Neural cell (in vitro differentiated cells): ENCODE measurements around the gene MAN2A2. TPM values are rescaled to one million over a fixed set of nuclear protein-coding genes. Genes with fewer than 3 reads are reported as not detected.
"Not testable (repeated sequence)": the region's sequence is repeated elsewhere in the genome, so short reads cannot be mapped to it uniquely, and the experiment has no call there.

Experiments
- H2AFZ ChIP-seq: fragments of 200-600, 300-800 bp; sonication (generic), shearing (Covaris generic); 2 replicates; pipeline ENCODE4 v1.6.0; 2014; ENCODE audit warnings: low read depth, mild to moderate bottlenecking, antibody characterized with exemption, low read length, moderate library complexity
- H3F3A ChIP-seq: fragments of 200-600 bp; shearing (Covaris generic); 2 replicates; pipeline ENCODE4 v1.6.1; 2016; ENCODE audit warnings: mild to moderate bottlenecking, moderate library complexity, mixed read lengths, antibody characterized with exemption, low read length; ENCODE audit not compliant: insufficient read depth, poor library complexity, severe bottlenecking
- H3K27ac ChIP-seq: fragments of 200-600, 300-800 bp; sonication (generic), shearing (Covaris generic); 2 replicates; pipeline ENCODE4 v1.5.1; 2014; ENCODE audit warnings: mild to moderate bottlenecking, low read length, moderate library complexity
- H3K27me3 ChIP-seq: fragments of 300-800, 200-600 bp; sonication (generic), shearing (Covaris generic); 2 replicates; pipeline ENCODE4 v1.6.0; 2014; ENCODE audit warnings: mild to moderate bottlenecking, low read depth, low read length, moderate library complexity; ENCODE audit not compliant: insufficient read depth
- H3K36me3 ChIP-seq: fragments of 300-800, 200-600 bp; sonication (generic), shearing (Covaris generic); 2 replicates; pipeline ENCODE4 v1.5.1; 2014; ENCODE audit warnings: mild to moderate bottlenecking, antibody characterized with exemption, low read length, moderate library complexity; ENCODE audit not compliant: insufficient read depth
- H3K4me2 ChIP-seq: fragments of 300-800, 200-600 bp; sonication (generic), shearing (Covaris generic); 2 replicates; pipeline ENCODE4 v1.6.0; 2014; ENCODE audit warnings: mild to moderate bottlenecking, low read length
- H3K4me3 ChIP-seq: fragments of 300-800, 200-600 bp; sonication (generic), shearing (Covaris generic); 2 replicates; pipeline ENCODE4 v1.5.1; 2014; ENCODE audit warnings: mild to moderate bottlenecking, low read length, moderate library complexity
- H3K79me2 ChIP-seq: fragments of 200-600 bp; shearing (Covaris generic); replicated peaks from 2 replicates; pipeline ENCODE4 v1.6.0; 2014; ENCODE audit warnings: mild to moderate bottlenecking, low read length, moderate library complexity; ENCODE audit not compliant: insufficient read depth
- H3K9ac ChIP-seq: fragments of 300-800, 200-600 bp; sonication (generic), shearing (Covaris generic); 2 replicates; pipeline ENCODE4 v1.6.1; 2016; ENCODE audit warnings: mild to moderate bottlenecking, low read length, mixed read lengths
- H3K9me2 ChIP-seq: fragments of 200-600 bp; shearing (Covaris generic); 2 replicates; pipeline ENCODE4 v1.6.1; 2016; ENCODE audit warnings: mild to moderate bottlenecking, low read length, mixed read lengths; ENCODE audit not compliant: insufficient read depth
- H3K9me3 ChIP-seq: fragments of 200-600, 300-800 bp; sonication (generic), shearing (Covaris generic); 2 replicates; pipeline ENCODE4 v1.6.1; 2016; ENCODE audit warnings: mild to moderate bottlenecking, mixed run types, low read length, moderate library complexity, mixed read lengths
- H4K20me1 ChIP-seq: fragments of 200-600 bp; shearing (Covaris generic); 2 replicates; pipeline ENCODE4 v1.6.1; 2016; ENCODE audit warnings: mild to moderate bottlenecking, mixed run types; ENCODE audit not compliant: insufficient read depth
- CTCF ChIP-seq: fragments of 450-650 bp; IDR thresholded peaks from 2 replicates; pipeline ENCODE4 v1.5.1; 2014; ENCODE audit warnings: antibody characterized with exemption, mild to moderate bottlenecking, moderate library complexity; ENCODE audit not compliant: poor library complexity, severe bottlenecking
- EP300 ChIP-seq: fragments of 450-650 bp; conservative IDR thresholded peaks from 2 replicates; pipeline ENCODE4 v1.6.1; 2014; ENCODE audit warnings: antibody characterized with exemption, mild to moderate bottlenecking, moderate library complexity; ENCODE audit not compliant: poor library complexity, severe bottlenecking
- EZH2 ChIP-seq: fragments of 200-600, 300-800 bp; shearing (Covaris generic), sonication (generic); IDR thresholded peaks from 2 replicates; pipeline ENCODE4 v1.6.1; 2014; ENCODE audit warnings: antibody characterized with exemption, low read length, borderline replicate concordance, mild to moderate bottlenecking; ENCODE audit not compliant: insufficient read depth, poor library complexity, severe bottlenecking
- MXI1 ChIP-seq: fragments of 450-650 bp; conservative IDR thresholded peaks from 2 replicates; pipeline ENCODE4 v1.6.1; 2014; ENCODE audit warnings: antibody characterized with exemption, mild to moderate bottlenecking; ENCODE audit not compliant: poor library complexity, severe bottlenecking
- POLR2AphosphoS5 ChIP-seq: IDR thresholded peaks from 2 replicates; pipeline ENCODE4 v1.6.1; 2012
- RAD21 ChIP-seq: fragments of 450-650 bp; conservative IDR thresholded peaks from 2 replicates; pipeline ENCODE4 v1.6.1; 2014; ENCODE audit warnings: antibody characterized with exemption, mild to moderate bottlenecking, moderate library complexity
- REST ChIP-seq: IDR thresholded peaks from 2 replicates; pipeline ENCODE4 v1.6.1; 2012; ENCODE audit warnings: borderline replicate concordance
- SMC3 ChIP-seq: fragments of 450-650 bp; conservative IDR thresholded peaks from 2 replicates; pipeline ENCODE4 v1.6.1; 2014; ENCODE audit warnings: antibody characterized with exemption, mild to moderate bottlenecking, moderate library complexity; ENCODE audit not compliant: poor library complexity
- TAF1 ChIP-seq: IDR thresholded peaks from 2 replicates; pipeline ENCODE4 v1.6.1; 2012; ENCODE audit warnings: low read depth
- polyA plus RNA-seq: library from polyadenylated mRNA; depleted of rRNA; stranded (reverse); fragments of >200 nt; gene quantifications from 2 replicates; pipeline ENCODE4 v1.2.3, GENCODE V29; 2014

MAN2A2 gene
- polyA plus RNA-seq, 1 donor from 2014 or later = 59.8 TPM

GRCh38 chr15:90921887-90922286 lies 18.8 kb downstream of the MAN2A2 start:
- no peak for TF ChIP-seq EP300
- no peak for TF ChIP-seq REST
- TF ChIP-seq CTCF = no peak
- no peak for TF ChIP-seq EZH2
- TF ChIP-seq POLR2AphosphoS5 = no peak
- no peak for TF ChIP-seq SMC3
- no peak for TF ChIP-seq TAF1
- TF ChIP-seq MXI1 = no peak
- no peak for TF ChIP-seq RAD21
- Histone ChIP-seq H3K4me2 (no peak overlapping the region), H3K79me2 (no peaks in the 10 kb centered on the region), H4K20me1 (no peaks in the 10 kb centered on the region), H3K9ac (no peak overlapping the region), H3K36me3 (no peaks in the 10 kb centered on the region), H3F3A (no peaks in the 10 kb centered on the region), H3K27ac (no peak overlapping the region), H3K4me3 (no peak overlapping the region), H2AFZ (no peak overlapping the region), H3K9me3 (no peaks in the 10 kb centered on the region), H3K27me3 (no peaks in the 10 kb centered on the region), H3K9me2 (no peaks in the 10 kb centered on the region)

- not testable (repeated sequence) for H3K4me2 ChIP-seq, H3F3A ChIP-seq, H3K9me2 ChIP-seq, H3K27ac ChIP-seq, H3K36me3 ChIP-seq, H3K9ac ChIP-seq, H3K27me3 ChIP-seq, H3K79me2 ChIP-seq, H3K9me3 ChIP-seq, H4K20me1 ChIP-seq, H2AFZ ChIP-seq, H3K4me3 ChIP-seq
Observed at GRCh38 chr15:90922712-90923322, 19.7 kb downstream of the MAN2A2 start.

GRCh38 chr15:90924375-90924774 lies 21.3 kb downstream of the MAN2A2 start:
- no peak overlapping the region for H2AFZ ChIP-seq
- TF ChIP-seq EZH2 (no peak), CTCF (no peak), MXI1 (no peak), EP300 (no peak), SMC3 (no peak), RAD21 (no peak), TAF1 (no peak), REST (no peak), POLR2AphosphoS5 (no peak)
- no peak overlapping the region for H3K9ac ChIP-seq
- H3K4me2 ChIP-seq = no peak overlapping the region
- H3K4me3 ChIP-seq = no peak overlapping the region
- no peaks in the 10 kb centered on the region for H3F3A ChIP-seq
- no peaks in the 10 kb centered on the region for H3K36me3 ChIP-seq
- no peaks in the 10 kb centered on the region for H3K9me2 ChIP-seq
- no peak overlapping the region for H3K27ac ChIP-seq
- no peaks in the 10 kb centered on the region for H3K9me3 ChIP-seq
- no peaks in the 10 kb centered on the region for H4K20me1 ChIP-seq
- no peaks in the 10 kb centered on the region for H3K79me2 ChIP-seq
- H3K27me3 ChIP-seq = no peaks in the 10 kb centered on the region
